AG10803 (cell line): ENCODE data around the gene ABHD12.

Experiments
- DNase-seq: peaks from one replicate; pipeline ENCODE4 v3.0.0; 2010; ENCODE audit warnings: low read depth
- H3K4me3 ChIP-seq: 2 replicates; pipeline ENCODE4 v1.5.1; 2011; ENCODE audit warnings: mild to moderate bottlenecking, low read length, control low read depth
- CTCF ChIP-seq: conservative IDR thresholded peaks from 2 replicates; pipeline ENCODE4 v1.5.1; 2011; ENCODE audit warnings: mild to moderate bottlenecking, low read length, control low read depth, inconsistent platforms

ABHD12 gene

GRCh38 chr20:25310268-25310920 lies 80.2 kb downstream of the ABHD12 start:
- peak overlapping the region; percentile 66 for H3K4me3 ChIP-seq
- DNase-seq, result peak; percentile 88

GRCh38 chr20:25309395-25310267 lies 81.0 kb downstream of the ABHD12 start:
- peak; percentile 86 for DNase-seq
- peak overlapping the region; percentile 66 for H3K4me3 ChIP-seq
- no peak for TF ChIP-seq CTCF

More at GRCh38 chr20:25310268-25310920, 80.2 kb downstream of the ABHD12 start:
- TF ChIP-seq CTCF, result peak; percentile 77

DNA sequence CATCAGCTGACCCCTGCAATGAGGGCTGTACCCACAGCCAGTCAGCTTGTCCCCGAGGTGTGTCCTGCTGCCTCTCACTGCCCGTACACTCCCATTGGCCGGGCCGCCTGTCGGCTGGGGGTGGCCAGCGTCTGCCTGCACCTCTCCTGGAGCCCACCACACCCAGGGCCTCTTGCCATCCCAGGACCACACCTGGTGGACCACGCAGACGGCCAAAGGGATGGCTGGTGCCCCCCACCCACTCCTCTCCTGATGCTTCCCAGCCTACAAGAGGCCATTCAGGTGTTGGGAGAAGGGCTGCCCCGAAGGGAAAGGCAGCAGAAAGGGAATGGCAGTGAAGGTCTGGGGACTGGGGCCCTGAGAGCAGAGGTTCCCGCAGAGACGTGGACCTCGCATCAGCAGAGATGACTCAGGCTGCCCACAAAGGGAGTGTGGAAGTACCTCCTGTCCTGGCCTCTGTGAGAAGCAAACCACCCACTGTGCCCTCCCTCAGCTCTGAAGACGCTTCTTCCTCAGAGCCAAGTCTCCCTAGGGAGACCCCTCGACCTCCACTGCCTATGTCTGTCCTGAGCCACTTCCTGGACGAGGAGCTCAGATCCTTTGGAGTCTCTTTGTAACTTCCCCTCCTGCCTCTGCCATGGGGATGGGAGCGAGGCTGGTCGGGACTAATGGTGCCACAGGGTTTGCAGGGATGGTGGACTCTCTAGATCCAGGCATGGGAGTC lies 81.8 kb downstream of the ABHD12 start:
- TF ChIP-seq CTCF, result no peak
- DNase-seq, result peak; percentile 63
- H3K4me3 ChIP-seq, result no peak overlapping the region

DNA sequence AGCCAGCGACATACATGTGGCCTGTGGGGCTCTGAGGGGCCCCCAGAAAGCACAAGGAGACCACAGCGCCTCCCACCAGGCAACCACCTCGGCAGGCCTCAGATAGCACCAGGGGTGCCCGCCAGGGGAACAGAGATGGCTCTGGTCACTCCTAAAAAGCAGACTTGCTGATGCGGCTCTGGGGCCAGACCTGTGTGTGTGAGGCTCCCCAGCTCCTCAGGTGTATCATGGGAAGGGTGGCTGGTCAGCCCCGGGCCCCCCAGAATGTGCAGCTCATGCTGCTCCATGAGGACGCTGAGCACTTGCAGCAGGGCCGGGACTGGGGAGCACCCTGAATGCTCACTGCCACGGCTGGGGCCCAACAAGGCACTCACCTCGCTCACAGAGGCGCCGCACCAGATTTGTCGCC lies 82.5 kb downstream of the ABHD12 start:
- no peak for DNase-seq
- TF ChIP-seq CTCF, result no peak

GRCh38 chr20:25306991-25307903 lies 83.4 kb downstream of the ABHD12 start:
- no peak for TF ChIP-seq CTCF
- no peak overlapping the region for H3K4me3 ChIP-seq

More for the DNA sequence above, 82.5 kb downstream of the ABHD12 start:
- no peak overlapping the region for H3K4me3 ChIP-seq

DNA sequence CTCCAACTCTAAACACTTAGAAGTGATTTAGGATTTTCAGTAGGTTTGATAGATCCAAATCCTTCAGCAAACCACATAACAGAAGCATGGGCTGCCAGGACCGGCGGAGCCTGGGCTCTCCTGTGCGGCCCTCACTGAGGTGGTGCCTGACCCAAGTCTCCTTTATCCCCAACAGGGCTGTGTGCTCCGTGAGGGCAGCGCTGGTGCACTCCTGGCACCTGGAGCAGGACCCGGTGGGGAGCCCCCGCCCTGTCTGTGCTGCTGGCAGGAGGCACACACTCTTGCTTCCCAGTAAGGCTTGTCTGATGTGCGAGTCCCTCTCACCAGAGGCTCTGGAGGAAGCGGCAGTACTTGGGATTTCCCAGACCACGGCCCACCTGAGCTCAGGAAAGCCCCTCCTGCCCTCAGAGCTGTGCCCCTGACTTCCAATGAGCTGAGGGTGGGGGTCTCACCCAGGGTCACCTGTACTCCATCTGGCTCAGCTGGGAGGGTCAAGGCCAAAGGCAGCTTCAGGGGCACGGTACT lies 86.5 kb downstream of the ABHD12 start:
- DNase-seq, result no peak
- no peak overlapping the region for H3K4me3 ChIP-seq
- TF ChIP-seq CTCF, result no peak

More at GRCh38 chr20:25306991-25307903, 83.4 kb downstream of the ABHD12 start:
- no peak for DNase-seq
